ENCODE data around the gene NMT1. TPM values are rescaled to one million over a fixed set of nuclear protein-coding genes. Genes with fewer than 3 reads are reported as not detected.

The NMT1 gene
- total RNA-seq, 6 experiments from 2014 or later = 135 to 152 (median 142) TPM

DNA sequence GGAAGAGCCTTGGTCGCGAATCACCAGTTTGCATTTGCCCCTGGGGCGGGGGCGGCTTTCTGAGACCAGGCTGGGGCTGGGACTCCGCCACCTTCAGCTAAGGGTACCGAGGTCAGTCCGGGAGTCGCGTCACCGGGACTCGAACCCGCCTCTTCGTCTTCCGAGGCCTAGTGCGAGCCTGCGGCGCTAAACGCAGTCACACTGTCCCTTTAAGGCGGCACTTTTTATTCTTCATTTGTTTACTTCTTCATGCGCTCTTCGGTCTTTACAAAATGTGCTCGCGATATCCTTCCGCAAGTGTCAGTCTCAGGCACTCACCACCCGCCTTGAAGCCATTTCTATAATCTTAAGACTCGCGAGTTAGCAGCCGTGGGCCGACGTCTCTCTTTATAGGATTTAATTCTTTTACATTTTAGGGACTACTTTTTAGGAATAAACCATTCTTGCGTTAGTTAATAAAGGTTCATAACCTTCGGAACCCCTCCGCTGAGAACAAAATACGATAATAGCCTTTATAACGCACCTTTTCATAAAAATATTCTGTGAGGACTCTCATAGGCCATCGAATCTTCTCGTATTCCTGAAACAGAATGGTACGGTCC is 86.6 kb downstream of the NMT1 start:
- H3K36me3 Mint-ChIP-seq (ENCODE audit: low read depth) = peaks cover 38% of the 10 kb centered on the region
- H3K4me1 Mint-ChIP-seq (ENCODE audit: low read depth) = peaks cover 38% of the 10 kb centered on the region
- peak; percentile 92 for DNase-seq
- peaks cover 21% of the 10 kb centered on the region for H3K27me3 Mint-ChIP-seq (ENCODE audit: insufficient read depth)
- H3K27ac Mint-ChIP-seq = peak overlapping the region; percentile 100
- H3K9me3 Mint-ChIP-seq = peaks cover 5% of the 10 kb centered on the region
- peak overlapping the region; percentile 96 for H3K4me3 Mint-ChIP-seq
- no peak for TF ChIP-seq CTCF (IDR thresholded peaks at IDR 0.05)

- peaks cover 38% of the 10 kb centered on the region for H3K36me3 Mint-ChIP-seq (ENCODE audit: low read depth)
- TF ChIP-seq CTCF (IDR thresholded peaks at IDR 0.05) = no peak
Observed at GRCh38 chr17:45148183-45149036, 87.3 kb downstream of the NMT1 start, which contains the start of gene HEXIM1. Gene HEXIM1 (plus strand): TSS chr17:45148475. CDS start chr17:45149191, 716 bp downstream.

GRCh38 chr17:45149037-45149668 is 88.0 kb downstream of the NMT1 start:
- Mint-ChIP-seq H3K4me1 (ENCODE audit: low read depth) (peaks cover 31% of the 10 kb centered on the region), H3K4me3 (peak overlapping the region; percentile 96), H3K27me3 (ENCODE audit: insufficient read depth) (peaks cover 21% of the 10 kb centered on the region), H3K36me3 (ENCODE audit: low read depth) (peaks cover 38% of the 10 kb centered on the region), H3K9me3 (peaks cover 5% of the 10 kb centered on the region), H3K27ac (peak overlapping the region; percentile 100)
- TF ChIP-seq CTCF (IDR thresholded peaks at IDR 0.05) = peak; percentile 84
- peak; percentile 72 for DNase-seq

More at GRCh38 chr17:45148183-45149036, 87.3 kb downstream of the NMT1 start, which contains the start of gene HEXIM1:
- peak within 1 kb of the TSS; percentile 96 for H3K4me3 Mint-ChIP-seq
- peaks cover 5% of the 10 kb centered on the region for H3K9me3 Mint-ChIP-seq
- H3K27me3 Mint-ChIP-seq (ENCODE audit: insufficient read depth) = peaks cover 21% of the 10 kb centered on the region
- peak within 1 kb of the TSS; percentile 100 for H3K27ac Mint-ChIP-seq
- peaks cover 38% of the 10 kb centered on the region for H3K4me1 Mint-ChIP-seq (ENCODE audit: low read depth)
- peak; percentile 100 for DNase-seq

DNA sequence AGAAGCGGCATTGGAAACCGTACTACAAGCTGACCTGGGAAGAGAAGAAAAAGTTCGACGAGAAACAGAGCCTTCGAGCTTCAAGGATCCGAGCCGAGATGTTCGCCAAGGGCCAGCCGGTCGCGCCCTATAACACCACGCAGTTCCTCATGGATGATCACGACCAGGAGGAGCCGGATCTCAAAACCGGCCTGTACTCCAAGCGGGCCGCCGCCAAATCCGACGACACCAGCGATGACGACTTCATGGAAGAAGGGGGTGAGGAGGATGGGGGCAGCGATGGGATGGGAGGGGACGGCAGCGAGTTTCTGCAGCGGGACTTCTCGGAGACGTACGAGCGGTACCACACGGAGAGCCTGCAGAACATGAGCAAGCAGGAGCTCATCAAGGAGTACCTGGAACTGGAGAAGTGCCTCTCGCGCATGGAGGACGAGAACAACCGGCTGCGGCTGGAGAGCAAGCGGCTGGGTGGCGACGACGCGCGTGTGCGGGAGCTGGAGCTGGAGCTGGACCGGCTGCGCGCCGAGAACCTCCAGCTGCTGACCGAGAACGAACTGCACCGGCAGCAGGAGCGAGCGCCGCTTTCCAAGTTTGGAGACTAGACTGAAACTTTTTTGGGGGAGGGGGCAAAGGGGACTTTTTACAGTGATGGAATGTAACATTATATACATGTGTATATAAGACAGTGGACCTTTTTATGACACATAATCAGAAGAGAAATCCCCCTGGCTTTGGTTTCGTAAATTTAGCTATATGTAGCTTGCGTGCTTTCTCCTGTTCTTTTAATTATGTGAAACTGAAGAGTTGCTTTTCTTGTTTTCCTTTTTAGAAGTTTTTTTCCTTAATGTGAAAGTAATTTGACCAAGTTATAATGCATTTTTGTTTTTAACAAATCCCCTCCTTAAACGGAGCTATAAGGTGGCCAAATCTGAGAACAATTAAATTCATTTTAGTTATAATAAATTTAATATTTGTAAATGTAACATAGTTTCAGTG is 88.8 kb downstream of the NMT1 start:
- H3K4me3 Mint-ChIP-seq = peak overlapping the region; percentile 96
- H3K9me3 Mint-ChIP-seq = peaks cover 5% of the 10 kb centered on the region

More for the DNA sequence above, 88.8 kb downstream of the NMT1 start:
- Mint-ChIP-seq H3K4me1 (ENCODE audit: low read depth) (peaks cover 31% of the 10 kb centered on the region), H3K27ac (peak overlapping the region; percentile 100), H3K36me3 (ENCODE audit: low read depth) (peaks cover 38% of the 10 kb centered on the region), H3K27me3 (ENCODE audit: insufficient read depth) (peaks cover 22% of the 10 kb centered on the region)
- no peak for DNase-seq
- no peak for TF ChIP-seq CTCF (IDR thresholded peaks at IDR 0.05)

All from HFFc6 (cell line).